Progenitor cell of endocrine pancreas (in vitro differentiated cells): ENCODE data around the gene KRT2. TPM values are rescaled to one million over a fixed set of nuclear protein-coding genes. Genes with fewer than 3 reads are reported as not detected.

Source experiments
- DNase-seq: peaks from one replicate; pipeline ENCODE4 v3.0.0; 2021; ENCODE audit warnings: low spot score; ENCODE audit not compliant: unreplicated experiment
- H3K27ac Mint-ChIP-seq: 2 replicates; pipeline ENCODE4 v1.8.0; 2021; ENCODE audit warnings: mild to moderate bottlenecking, moderate library complexity, mixed read lengths
- H3K27me3 Mint-ChIP-seq: 2 replicates; pipeline ENCODE4 v1.8.0; 2021; ENCODE audit warnings: mixed read lengths
- H3K36me3 Mint-ChIP-seq: 2 replicates; pipeline ENCODE4 v1.8.0; 2022; ENCODE audit warnings: mixed read lengths; ENCODE audit not compliant: insufficient read depth
- H3K4me1 Mint-ChIP-seq: 2 replicates; pipeline ENCODE4 v1.8.0; 2021; ENCODE audit warnings: low read depth, mixed read lengths
- H3K4me3 Mint-ChIP-seq: 2 replicates; pipeline ENCODE4 v1.8.0; 2021; ENCODE audit warnings: low read depth, mild to moderate bottlenecking, moderate library complexity, mixed read lengths
- H3K9me3 Mint-ChIP-seq: 2 replicates; pipeline ENCODE4 v1.8.0; 2021; ENCODE audit warnings: low read depth, mixed read lengths
- CTCF ChIP-seq: fragments of 200-600 bp; sonication (generic); IDR thresholded peaks from one replicate; pipeline ENCODE4 v1.5.0; 2021; ENCODE audit warnings: antibody characterized with exemption, mild to moderate bottlenecking; ENCODE audit not compliant: unreplicated experiment
- total RNA-seq: library from RNA; stranded (reverse); gene quantifications from 2 replicates; pipeline ENCODE4 v1.2.1, GENCODE V29; 2021

Gene KRT2
- total RNA-seq, 1 donor from 2014 or later: not detected

- Mint-ChIP-seq H3K27ac (no peak overlapping the region), H3K36me3 (no peaks in the 10 kb centered on the region), H3K9me3 (no peaks in the 10 kb centered on the region), H3K4me1 (no peaks in the 10 kb centered on the region), H3K4me3 (no peak overlapping the region), H3K27me3 (peaks cover 36% of the 10 kb centered on the region)
- TF ChIP-seq CTCF: no peak
- no peak for DNase-seq
Measured at GRCh38 chr12:52636592-52637258, 15.3 kb downstream of the KRT2 start.

- TF ChIP-seq CTCF: no peak
- DNase-seq: no peak
- Mint-ChIP-seq H3K27me3 (peaks cover 33% of the 10 kb centered on the region), H3K4me3 (no peak overlapping the region), H3K9me3 (no peaks in the 10 kb centered on the region), H3K27ac (no peak overlapping the region), H3K4me1 (no peaks in the 10 kb centered on the region), H3K36me3 (no peaks in the 10 kb centered on the region)
Measured at GRCh38 chr12:52636189-52636588, 15.8 kb downstream of the KRT2 start.

- H3K27me3 Mint-ChIP-seq: peaks cover 45% of the 10 kb centered on the region
- H3K4me3 Mint-ChIP-seq: no peak overlapping the region
- H3K36me3 Mint-ChIP-seq: no peaks in the 10 kb centered on the region
- DNase-seq: no peak
- TF ChIP-seq CTCF: no peak
- no peaks in the 10 kb centered on the region for H3K4me1 Mint-ChIP-seq
- no peaks in the 10 kb centered on the region for H3K9me3 Mint-ChIP-seq
- no peak overlapping the region for H3K27ac Mint-ChIP-seq
Measured at GRCh38 chr12:52634266-52635056, 17.6 kb downstream of the KRT2 start.

GRCh38 chr12:52633383-52633782 lies 18.6 kb downstream of the KRT2 start:
- no peaks in the 10 kb centered on the region for H3K4me1 Mint-ChIP-seq
- no peaks in the 10 kb centered on the region for H3K36me3 Mint-ChIP-seq
- H3K27ac Mint-ChIP-seq: no peak overlapping the region
- no peak for DNase-seq
- no peak overlapping the region for H3K4me3 Mint-ChIP-seq
- peaks cover 43% of the 10 kb centered on the region for H3K27me3 Mint-ChIP-seq
- no peaks in the 10 kb centered on the region for H3K9me3 Mint-ChIP-seq
- no peak for TF ChIP-seq CTCF

- H3K27me3 Mint-ChIP-seq: peaks cover 47% of the 10 kb centered on the region
- no peaks in the 10 kb centered on the region for H3K36me3 Mint-ChIP-seq
- H3K4me3 Mint-ChIP-seq: no peak overlapping the region
- H3K4me1 Mint-ChIP-seq: no peaks in the 10 kb centered on the region
- no peak overlapping the region for H3K27ac Mint-ChIP-seq
- H3K9me3 Mint-ChIP-seq: no peaks in the 10 kb centered on the region
- no peak for DNase-seq
- no peak for TF ChIP-seq CTCF
Measured at GRCh38 chr12:52632656-52633055, 19.4 kb downstream of the KRT2 start.
